Neural progenitor cell (in vitro differentiated cells): ENCODE data around the gene SLC12A7.

Source experiments
- EZH2 ChIP-seq: fragments of 200-600 bp; sonication (generic); IDR thresholded peaks from 2 replicates; pipeline ENCODE4 v1.6.1; 2017; ENCODE audit warnings: antibody characterized with exemption, mild to moderate bottlenecking, moderate library complexity
- EZH2phosphoT487 ChIP-seq: fragments of 200-600 bp; sonication (generic); IDR thresholded peaks from 2 replicates; pipeline ENCODE4 v1.6.1; 2017; ENCODE audit warnings: antibody characterized with exemption
- TF ChIP-seq, protein P1 (sequence below): fragments of 200-600 bp; sonication (generic); IDR thresholded peaks from 2 replicates; pipeline ENCODE4 v1.5.1; 2017; ENCODE audit warnings: antibody characterized with exemption, mild to moderate bottlenecking

DNA sequence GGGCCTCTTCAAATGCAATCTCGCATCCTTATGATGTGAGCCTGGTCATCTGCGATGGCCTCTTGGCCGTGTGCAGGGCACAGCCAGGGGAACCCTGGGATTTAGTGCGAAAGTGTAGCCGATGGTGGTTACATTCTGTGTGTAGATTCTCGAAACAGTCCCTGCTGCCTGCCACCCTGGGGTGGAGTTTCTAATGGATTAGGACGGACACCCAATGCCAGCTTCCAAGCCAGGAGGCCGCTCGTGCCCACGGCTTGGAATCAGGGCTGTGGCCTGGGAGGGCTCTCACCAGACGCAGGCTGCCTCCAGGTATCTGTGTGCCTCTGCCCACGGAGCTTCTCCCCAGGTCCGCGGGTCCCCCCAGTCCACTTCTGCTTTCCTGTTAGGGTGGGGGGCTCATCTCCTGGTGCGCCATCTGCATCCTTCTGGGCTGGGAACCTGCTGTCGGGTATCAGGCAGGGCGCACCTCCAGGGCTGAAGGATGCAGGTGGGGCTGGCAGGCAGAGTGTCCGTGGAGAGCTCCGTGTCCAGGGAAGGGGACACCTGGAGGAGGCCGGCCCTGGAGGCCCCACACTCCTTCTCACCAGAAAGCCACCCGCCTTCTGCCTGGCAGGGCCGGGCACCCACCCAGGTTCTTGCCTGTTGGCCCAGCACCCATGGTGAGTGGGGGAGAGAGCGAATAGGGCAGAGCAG lies 3.4 kb upstream of the SLC12A7 start:
- TF ChIP-seq, protein P1, sequence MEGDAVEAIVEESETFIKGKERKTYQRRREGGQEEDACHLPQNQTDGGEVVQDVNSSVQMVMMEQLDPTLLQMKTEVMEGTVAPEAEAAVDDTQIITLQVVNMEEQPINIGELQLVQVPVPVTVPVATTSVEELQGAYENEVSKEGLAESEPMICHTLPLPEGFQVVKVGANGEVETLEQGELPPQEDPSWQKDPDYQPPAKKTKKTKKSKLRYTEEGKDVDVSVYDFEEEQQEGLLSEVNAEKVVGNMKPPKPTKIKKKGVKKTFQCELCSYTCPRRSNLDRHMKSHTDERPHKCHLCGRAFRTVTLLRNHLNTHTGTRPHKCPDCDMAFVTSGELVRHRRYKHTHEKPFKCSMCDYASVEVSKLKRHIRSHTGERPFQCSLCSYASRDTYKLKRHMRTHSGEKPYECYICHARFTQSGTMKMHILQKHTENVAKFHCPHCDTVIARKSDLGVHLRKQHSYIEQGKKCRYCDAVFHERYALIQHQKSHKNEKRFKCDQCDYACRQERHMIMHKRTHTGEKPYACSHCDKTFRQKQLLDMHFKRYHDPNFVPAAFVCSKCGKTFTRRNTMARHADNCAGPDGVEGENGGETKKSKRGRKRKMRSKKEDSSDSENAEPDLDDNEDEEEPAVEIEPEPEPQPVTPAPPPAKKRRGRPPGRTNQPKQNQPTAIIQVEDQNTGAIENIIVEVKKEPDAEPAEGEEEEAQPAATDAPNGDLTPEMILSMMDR: no peak
- TF ChIP-seq EZH2phosphoT487 (no peak), EZH2 (no peak)
